GM21717 (cell line): Measurements from ENCODE around the gene WDR88.
"Not testable (repeated sequence)": the region's sequence is repeated elsewhere in the genome, so short reads cannot be mapped to it uniquely, and the experiment has no call there.

Experiments used
- ATAC-seq: cut with Tn5 transposase; IDR thresholded peaks from one replicate; pipeline ENCODE4 v1.9.1; 2021; ENCODE audit warnings: mild to moderate bottlenecking, moderate library complexity; ENCODE audit not compliant: unreplicated experiment

The WDR88 gene

DNA sequence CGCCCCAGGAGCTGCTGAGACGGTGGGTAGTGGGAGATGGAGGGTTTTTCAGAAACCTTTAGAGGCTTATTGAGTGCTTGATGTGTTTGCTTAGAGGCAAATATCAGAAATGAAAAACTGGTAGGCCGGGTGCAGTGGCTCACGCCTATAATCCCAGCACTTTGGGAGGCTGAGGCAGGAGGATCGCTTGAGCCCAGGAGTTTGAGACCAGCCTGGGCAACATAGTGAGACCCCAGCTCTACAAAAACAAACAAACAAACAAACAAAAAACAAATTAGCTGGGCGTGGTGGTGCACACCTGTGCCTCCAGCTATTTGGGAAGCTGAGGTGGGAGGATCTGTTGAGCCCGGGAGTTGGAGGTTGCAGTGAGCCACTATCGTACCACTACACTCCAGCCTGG, 5.2 kb upstream of the WDR88 start:
- ATAC-seq: not testable (repeated sequence)

DNA sequence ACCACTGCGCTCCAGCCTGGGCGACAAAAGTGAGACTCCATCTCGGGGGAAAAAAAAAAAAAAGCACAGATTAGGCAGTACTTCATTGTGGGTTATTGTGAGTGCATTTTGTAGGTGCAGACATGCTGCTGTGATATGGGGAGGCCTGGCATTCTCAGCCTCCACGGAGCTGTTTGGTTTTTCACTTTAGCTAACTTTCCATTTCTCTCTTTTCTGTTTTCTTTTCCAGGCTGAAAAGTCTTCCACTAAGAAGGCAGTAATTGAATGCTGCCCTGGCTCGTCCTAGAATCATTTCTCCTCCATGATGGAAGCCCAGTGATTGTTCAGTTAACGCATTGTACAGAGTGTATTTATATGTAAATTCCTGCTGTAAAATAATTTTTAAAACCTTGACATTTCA, 2.0 kb upstream of the WDR88 start:
- no peak for ATAC-seq

DNA sequence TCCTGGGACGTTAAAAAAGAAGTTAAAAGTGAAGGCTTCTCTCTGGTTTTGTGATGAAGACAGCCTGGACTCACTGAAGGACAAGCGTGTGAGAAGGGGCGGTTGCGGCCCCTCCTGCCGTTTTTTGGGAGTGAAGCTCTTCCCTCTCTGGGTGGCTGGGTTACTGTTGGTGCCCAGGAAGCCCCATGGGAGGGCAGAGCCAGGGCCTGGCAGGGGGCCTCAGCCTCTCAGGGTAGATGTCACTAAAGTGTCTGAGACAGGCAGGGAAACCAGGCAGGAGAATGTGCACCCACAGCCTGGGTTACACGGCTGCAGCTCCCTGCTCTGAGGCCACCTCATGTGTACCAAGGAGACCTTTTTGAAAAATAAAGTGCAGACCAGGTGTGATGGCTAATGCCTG, 1.5 kb upstream of the WDR88 start:
- ATAC-seq: no peak

DNA sequence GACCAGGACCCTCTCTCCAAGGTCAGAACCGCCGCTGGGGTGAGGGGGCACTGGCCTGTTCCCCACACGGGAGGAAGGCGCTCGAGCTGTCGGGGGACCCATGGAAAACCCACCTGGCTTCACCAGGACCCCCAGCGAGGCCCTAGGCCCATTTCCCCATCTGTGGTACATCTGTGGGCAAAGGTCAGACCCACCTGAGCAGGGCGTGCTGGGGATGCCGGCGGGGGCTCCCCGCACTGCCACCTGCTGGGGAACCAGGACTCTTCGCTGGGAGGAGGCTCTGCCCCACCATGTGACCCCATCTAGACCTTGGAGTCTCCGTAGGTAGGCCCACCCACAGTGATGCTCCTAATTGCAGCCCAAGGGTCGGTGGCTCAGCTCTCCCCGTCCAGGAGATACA, 511 bp downstream of the WDR88 start:
- ATAC-seq: no peak

DNA sequence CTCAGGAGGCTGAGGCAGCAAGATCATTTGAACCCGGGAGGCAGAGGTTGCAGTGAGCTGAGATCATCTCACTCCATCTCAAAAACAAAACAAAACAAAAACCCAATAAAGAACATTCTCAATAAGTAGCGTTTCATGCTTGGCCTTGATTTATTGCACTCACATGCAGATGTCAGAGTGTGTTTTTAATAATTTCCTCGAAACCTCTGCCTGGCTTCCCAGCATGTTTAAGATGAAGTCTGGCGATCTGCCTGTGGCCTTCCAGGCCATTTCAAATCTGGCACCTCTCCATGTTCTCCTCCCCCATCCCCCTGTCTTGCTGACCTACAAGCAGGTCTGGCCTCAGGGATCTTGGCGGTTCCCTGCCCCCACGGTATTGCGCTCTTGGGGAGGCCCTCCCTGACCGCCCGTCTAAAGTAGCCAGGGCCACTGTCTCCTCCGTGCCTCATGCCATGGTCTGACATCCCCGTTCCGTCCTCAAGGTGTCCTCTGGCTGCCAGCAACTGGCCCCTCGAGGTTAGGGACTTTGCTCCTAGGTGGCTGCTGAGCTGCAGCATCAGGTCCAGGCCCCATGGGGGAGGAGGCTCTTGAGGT, 1.6 kb downstream of the WDR88 start:
- ATAC-seq: no peak

DNA sequence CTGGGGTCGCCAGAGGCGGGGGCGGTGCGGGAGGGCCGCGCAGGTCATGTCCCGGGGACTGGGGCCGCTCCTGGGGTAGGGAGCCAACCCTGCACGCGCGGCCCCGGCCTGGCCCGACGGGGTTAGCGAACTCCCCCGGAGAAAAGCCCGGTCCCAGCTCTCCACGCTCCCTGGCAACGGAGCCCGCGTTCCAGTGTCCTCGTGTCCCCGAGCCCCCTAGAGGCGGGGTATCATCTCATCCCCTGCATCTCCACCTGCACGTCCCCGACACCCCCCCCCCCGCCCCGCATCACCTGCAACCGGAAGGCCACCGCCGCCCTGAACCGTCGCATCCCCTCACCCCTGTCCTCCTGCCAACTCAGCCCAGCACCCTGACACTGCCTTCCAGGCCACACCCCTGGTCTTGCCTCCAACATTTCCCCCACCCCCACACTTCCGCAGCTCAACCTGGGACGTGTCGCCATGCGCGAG, 2.7 kb downstream of the WDR88 start:
- no peak for ATAC-seq

DNA sequence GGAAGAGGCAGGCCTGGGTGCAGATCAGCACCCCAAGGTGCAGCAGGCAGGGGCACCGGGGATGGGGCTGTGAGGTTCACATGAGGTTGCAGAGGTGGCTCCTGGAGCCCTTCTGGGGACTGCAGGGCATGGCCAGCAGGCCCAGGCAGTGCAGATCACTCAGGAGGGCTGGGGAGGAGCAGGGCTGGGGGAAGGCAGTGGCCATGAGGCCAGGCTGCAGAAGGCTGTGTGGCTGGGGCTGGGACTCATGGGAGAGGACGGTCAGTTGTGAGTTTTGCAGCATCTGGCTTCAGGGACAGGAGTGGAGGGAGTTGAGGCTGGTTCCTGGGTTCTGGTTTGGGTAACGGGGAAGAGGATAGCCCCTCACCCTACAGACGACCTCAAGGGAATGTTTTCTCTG, 7.3 kb downstream of the WDR88 start:
- ATAC-seq: no peak

DNA sequence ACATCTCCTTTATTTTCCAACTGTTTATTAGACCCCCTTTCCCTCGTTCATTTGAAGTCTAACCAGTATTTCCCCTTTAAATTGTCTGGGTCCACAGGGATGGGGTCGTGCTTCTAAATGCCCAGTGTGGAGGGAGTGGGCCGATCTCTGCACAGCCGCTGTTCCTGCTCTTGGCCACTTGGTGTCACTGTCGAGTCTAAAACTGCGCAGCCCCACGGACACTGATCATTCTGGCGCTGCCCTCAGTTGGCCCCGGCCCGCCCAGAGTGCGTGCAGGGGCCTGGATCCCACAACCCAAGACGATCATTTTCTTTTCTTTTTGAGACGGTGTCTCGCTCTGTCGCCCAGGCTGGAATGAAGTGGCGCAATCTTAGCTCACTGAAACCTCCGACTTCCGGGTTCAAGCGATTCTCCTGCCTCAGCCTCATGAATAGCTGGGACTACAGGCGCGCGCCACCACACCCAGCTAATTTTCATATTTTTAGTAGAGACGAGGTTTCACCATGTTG, 12.0 kb downstream of the WDR88 start:
- no peak for ATAC-seq

DNA sequence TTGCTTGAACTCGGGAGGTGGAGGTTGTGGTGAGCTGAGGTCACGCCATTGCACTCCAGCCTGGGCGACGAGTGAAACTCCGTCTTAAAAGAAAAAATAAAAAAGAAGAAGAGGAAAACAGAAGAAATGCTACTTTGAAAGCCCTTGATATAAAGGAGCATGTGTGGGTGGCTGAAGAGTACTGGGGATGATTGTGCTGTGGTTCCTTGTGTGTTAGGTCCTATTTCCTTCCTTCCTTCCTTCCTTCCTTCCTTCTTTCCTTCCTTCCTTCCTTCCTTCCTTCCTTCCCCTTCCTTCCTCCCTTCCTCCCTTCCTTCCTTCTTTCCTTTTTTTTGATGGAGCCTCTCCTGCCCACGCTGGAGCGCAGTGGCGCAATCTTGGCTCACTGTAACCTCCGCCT, 14.3 kb downstream of the WDR88 start:
- no peak for ATAC-seq

DNA sequence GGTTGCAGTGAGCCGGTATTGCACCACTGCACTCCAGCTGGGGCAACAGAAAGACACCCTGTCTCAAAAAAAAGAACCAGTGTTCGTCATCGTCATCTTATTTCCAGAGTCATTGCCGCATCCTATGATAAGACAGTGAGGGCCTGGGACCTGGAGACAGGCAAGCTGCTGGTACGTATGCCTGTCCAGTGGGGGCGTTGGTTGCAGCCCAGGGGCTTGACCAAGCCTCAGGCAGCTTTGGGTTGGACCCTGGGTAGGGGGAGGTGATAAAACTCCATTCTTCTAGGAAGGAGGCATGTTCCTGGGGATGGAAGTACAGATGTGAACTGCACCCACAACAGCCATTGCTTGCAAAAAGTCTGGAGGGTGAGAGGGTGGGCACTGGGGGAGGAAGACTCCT, 15.6 kb downstream of the WDR88 start:
- ATAC-seq: no peak

DNA sequence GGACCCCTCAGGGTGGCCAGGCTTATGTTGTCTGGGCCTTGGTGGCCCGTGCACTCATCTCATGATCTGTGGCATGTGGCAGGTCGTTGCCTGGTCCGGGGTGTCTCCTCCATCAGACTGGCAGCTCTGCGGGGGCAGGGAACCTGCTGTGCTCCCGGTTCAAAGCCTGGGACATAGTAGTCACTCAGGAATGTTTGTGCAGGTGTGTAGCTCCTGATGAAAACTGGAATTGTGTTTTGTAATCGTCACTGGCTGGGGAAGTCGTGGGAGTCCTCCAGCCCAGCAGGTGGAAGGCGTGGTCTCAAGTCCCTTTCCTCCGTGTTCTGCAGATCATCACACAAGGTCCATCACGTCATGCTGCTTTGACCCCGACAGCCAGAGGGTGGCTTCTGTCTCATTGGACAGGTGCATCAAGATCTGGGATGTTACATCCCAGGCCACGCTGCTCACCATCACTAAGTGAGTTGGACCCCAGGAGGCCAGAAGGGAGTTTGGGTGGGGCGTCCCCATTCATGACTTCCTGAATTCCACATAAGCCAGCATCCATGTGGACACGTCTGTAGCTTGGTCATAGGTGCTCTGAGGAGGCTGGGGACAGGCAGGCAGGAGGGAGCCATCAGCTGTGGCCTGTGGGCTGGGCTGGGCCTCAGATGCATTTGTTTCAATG, 19.1 kb downstream of the WDR88 start:
- ATAC-seq: no peak

DNA sequence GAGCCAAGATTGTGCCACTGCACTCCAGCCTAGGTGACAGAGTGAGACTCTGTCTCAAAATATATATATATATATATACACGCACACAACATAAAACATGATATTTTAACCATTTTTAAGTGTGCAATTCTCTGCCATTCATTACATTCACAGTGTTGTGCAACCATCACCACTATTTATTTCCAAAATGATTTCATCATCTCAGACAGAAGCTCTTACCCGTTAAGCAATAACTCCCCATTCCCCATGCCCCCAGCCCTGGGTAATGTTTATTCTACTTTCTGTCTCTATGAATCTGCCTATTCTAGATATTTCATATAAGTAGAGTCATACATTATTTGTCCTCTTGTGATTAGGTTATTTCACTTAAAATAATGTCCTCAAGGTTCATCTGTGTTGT, 20.3 kb downstream of the WDR88 start:
- no peak for ATAC-seq

DNA sequence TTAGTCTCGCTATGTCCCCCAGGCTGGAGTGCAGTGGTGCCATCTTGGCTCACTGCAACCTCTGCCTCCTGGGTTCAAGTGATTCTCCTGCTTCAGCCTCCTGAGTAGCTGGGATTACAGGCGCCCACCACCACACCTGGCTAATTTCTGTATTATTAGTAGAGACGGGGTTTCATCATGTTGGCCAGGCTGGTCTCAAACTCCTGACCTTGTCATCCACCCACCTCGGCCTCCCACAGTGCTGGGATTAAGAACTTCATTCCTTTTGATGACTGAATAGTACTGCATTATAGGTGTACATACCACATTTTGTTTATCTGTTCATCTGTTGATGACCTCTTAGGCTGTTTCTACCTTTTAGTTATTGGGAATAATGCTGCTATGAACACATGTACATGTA, 20.7 kb downstream of the WDR88 start:
- not testable (repeated sequence) for ATAC-seq

DNA sequence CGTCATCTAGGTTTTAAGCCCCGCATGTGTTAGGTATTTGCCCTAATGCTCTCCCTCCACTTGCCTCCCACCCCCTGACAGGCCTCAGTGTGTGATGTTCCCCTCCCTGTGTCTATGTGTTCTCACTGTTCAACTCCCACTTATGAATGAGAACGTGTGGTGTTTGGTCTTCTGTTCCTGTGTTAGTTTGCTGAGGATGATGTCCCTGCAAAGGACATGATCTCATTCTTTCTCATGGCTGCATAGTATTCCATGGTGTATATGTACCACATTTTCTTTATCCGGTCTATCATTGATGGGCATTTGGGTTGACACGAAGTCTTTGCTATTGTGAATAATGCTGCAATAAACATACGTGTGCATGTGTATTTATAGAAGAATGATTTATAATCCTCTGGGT, 22.4 kb downstream of the WDR88 start:
- not testable (repeated sequence) for ATAC-seq

DNA sequence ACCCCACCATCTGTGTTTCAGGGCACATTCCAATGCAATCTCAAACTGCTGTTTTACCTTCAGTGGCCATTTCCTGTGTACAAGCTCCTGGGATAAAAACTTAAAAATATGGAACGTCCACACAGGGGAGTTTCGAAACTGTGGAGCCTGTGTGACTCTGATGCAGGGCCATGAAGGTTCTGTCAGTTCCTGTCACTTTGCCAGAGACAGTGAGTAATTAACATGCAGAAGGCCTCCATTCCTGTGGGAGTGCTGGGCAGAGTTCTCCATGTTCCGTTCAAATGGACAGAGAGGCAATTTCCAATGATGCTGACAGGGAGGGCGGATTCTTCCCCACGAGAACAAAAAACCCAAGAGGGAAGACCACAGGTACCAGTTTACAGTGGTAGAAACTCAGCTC, 24.4 kb downstream of the WDR88 start:
- ATAC-seq: no peak

DNA sequence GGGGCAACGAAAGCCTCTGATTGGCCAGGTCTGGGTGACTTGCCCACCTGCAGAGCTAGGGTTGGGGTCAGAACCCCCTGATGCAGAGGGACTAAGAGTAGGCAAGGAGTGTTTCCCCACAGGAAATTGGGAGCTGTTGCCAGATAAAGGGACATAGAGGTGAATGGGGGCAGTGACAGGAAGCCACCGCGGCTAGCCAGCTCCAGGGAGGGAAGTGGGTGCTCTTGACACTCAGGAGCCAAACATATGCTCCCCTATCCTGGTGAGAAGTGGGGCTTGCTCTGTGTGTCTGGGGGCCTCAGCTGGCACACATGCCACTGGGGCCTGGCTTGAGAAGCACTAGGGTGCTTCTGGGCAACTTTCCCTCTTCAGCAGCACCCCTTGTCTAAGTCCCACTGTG, 26.0 kb downstream of the WDR88 start:
- ATAC-seq: no peak

DNA sequence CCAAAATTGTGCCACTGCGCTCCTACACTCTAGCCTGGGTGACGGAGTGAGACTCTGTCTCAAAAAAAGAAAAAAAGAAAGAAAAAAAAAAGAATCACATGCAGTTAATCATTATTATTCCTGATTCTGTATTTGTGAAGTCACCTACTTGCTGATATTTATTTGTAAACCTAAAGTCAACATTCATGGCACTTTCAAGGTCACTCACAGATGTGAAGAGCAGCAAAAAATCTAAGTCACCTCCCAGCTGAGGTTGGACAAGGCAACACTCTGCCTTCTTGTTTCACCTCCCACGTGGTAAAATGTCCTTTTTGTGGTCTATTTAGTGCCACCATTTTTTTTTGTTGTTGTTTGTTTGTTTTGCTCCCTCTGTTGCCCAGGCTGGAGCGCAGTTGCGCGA, 26.5 kb downstream of the WDR88 start:
- ATAC-seq: no peak

DNA sequence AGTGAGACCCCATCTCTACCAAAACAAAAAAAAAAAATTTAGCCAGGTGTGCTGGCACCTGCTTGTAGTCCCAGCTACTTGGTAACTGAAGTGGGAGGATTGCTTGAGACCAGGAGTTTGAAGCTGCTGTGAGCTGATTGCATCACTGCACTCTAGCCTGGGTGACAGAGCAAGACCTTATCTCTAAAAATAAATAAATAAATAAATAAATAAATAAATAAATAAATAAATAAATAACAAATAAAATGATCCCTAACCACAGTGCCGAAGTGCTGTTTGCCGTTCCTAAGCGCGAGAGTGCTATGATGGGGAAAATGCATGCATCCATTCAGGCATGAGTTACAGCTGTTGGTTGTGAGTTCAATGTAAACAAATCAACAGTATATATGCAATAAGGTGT, 27.2 kb downstream of the WDR88 start:
- ATAC-seq: no peak

DNA sequence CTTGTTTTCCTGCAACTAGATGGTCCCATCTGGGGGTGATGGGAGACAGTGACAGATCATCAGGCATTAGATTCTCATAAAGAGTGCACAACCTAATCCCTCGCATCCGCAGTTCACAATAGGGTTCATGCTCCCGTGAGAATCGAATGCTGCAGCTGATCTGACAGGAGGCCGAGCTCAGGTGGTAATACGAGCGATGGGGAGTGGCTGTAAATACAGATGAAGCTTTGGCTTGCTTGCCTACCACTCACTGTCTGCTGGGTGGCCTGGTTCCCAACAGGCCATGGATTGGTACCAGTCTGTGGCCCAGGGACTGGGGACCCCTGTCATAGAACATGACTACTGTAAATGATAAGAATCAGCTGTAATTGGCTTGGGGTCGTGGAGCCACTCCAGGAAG, 28.0 kb downstream of the WDR88 start:
- ATAC-seq: no peak

DNA sequence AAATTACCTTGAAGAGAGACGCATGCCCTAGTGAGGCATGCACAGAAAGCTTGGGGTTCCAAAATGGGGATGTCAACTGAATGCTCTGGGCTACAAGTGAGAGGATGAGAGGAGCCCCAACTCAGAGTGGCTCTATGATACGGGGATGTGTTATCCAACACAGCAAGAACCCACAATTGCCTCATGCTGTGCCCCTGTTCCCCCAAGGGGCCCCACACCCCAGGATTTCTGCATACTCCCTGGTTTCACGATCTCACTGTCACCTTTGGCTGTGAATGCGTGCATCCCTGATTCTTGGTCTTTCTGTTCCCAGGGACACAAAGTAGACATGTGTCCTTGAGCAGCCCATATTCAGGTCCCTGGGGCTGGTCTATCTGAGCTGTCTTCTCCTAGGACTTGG, 29.3 kb downstream of the WDR88 start:
- no peak for ATAC-seq

DNA sequence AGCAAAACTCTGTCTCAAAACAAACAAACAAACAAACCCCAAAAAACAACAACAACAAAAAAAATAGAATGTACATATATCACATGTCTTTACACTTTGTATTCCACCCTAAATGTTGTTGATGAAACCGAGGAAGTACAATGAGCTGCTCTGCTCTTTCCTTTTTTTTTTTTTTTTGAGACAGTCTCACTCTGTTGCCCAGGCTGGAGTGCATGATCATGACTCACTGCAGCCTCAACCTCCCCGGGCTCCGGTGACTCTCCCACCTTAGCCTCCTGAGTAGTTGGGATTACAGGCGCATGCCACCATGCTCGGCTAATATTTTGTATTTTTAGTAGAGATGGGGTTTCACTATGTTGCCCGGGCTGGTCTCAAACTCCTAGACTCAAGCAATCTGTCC, 31.6 kb downstream of the WDR88 start:
- no peak for ATAC-seq

DNA sequence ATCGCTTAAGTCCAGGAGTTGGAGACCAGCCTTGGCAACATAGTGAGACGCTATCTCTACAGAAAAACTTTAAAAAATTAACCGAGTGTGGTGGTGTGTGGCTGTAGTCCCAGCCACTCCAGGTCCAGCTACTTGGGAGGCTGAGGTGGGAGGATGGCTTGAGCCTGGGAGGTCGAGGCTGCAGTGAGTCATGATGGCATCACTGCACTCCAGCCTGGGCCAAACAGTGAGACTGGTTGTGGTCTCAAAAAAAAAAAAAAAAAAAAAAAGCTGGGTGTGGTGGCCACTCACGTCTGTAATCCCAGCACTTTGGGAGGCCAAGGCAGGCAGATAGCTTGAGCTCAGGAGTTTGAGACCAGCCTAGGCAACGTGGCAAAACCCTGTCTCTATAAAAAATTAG, 34.1 kb downstream of the WDR88 start:
- not testable (repeated sequence) for ATAC-seq

DNA sequence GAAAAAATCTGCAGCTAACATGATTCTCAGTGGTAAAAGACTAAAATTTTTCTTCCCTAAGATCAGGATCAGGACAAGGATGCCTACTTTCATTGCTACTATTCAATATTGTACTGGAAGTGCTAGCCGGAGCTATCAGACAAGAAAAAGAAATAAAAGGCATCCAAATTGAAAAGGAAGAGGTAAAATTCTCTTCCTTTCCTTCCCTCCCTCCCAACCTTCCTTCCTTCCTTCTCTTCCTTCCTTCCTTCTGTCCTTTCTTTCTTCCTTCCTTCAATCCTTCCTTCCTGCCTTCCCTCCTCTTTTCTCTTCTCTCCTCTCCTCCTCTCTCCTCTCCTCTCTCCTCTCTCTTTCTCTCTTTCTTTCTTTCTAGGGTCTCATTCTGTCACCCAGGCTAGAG, 35.5 kb downstream of the WDR88 start:
- no peak for ATAC-seq
